HG03521 (cell line): ENCODE measurements around the gene DNMT3B.
A peak's percentile ranks its signal among the peaks of the same experiment; 100 is the strongest.
"Not testable (repeated sequence)": the region's sequence is repeated elsewhere in the genome, so short reads cannot be mapped to it uniquely, and the experiment has no call there.

ENCODE experiments used
- ATAC-seq: cut with Tn5 transposase; IDR thresholded peaks from one replicate; pipeline ENCODE4 v1.9.1; 2021; ENCODE audit warnings: mild to moderate bottlenecking, moderate library complexity; ENCODE audit not compliant: unreplicated experiment

DNMT3B gene

GRCh38 chr20:32761831-32762753 lies at the start of gene DNMT3B:
Gene DNMT3B, plus strand, starts transcription at chr20:32762385. Its CDS starts 17,939 bp downstream, at chr20:32780324.
- peak; percentile 54 for ATAC-seq

- no peak for ATAC-seq
These were observed 43.3 kb upstream of the DNMT3B start for GRCh38 chr20:32718749-32719348.

- ATAC-seq, result no peak
These were observed 34.5 kb upstream of the DNMT3B start for GRCh38 chr20:32727683-32728082.

- not testable (repeated sequence) for ATAC-seq
These were observed 33.8 kb upstream of the DNMT3B start for GRCh38 chr20:32728435-32728834.

- not testable (repeated sequence) for ATAC-seq
These were observed 32.9 kb upstream of the DNMT3B start for GRCh38 chr20:32729334-32729733.

GRCh38 chr20:32731882-32732266 lies 30.3 kb upstream of the DNMT3B start:
- no peak for ATAC-seq

- no peak for ATAC-seq
These were observed 24.6 kb upstream of the DNMT3B start for GRCh38 chr20:32737371-32738223.

GRCh38 chr20:32741151-32741550 lies 21.0 kb upstream of the DNMT3B start:
- no peak for ATAC-seq

- no peak for ATAC-seq
These were observed 19.6 kb upstream of the DNMT3B start for GRCh38 chr20:32742322-32743236.

GRCh38 chr20:32743237-32744112 lies 18.7 kb upstream of the DNMT3B start, which contains the start of gene COMMD7:
Gene COMMD7, minus strand, starts transcription at chr20:32743467. Its CDS starts 76 bp downstream, at chr20:32743391.
- ATAC-seq, result peak; percentile 52

GRCh38 chr20:32749914-32750637 lies 12.1 kb upstream of the DNMT3B start:
- no peak for ATAC-seq

- no peak for ATAC-seq
These were observed 10.9 kb upstream of the DNMT3B start for GRCh38 chr20:32751293-32751692.

GRCh38 chr20:32751702-32752457 lies 10.3 kb upstream of the DNMT3B start:
- no peak for ATAC-seq

GRCh38 chr20:32752458-32753250 lies 9.5 kb upstream of the DNMT3B start:
- ATAC-seq, result no peak

GRCh38 chr20:32753731-32754130 lies 8.5 kb upstream of the DNMT3B start:
- ATAC-seq, result no peak

- no peak for ATAC-seq
These were observed 6.0 kb upstream of the DNMT3B start for GRCh38 chr20:32756156-32756555.

GRCh38 chr20:32761417-32761830 lies 761 bp upstream of the DNMT3B start:
- no peak for ATAC-seq
